Stimulated activated CD8-positive, alpha-beta memory T cell treated with anti-CD3 and anti-CD28 coated beads, Interleukin-2, amount 100 ng/mL, for 1 hour (primary cell): Measurements from ENCODE around the gene AGAP1.

ENCODE experiments used
- DNase-seq, 2 donors: peaks; one replicate each; pipeline ENCODE4 v3.0.0-alpha.2; 2020; ENCODE audit warnings: low read depth in 2 of 2

Gene AGAP1

DNA sequence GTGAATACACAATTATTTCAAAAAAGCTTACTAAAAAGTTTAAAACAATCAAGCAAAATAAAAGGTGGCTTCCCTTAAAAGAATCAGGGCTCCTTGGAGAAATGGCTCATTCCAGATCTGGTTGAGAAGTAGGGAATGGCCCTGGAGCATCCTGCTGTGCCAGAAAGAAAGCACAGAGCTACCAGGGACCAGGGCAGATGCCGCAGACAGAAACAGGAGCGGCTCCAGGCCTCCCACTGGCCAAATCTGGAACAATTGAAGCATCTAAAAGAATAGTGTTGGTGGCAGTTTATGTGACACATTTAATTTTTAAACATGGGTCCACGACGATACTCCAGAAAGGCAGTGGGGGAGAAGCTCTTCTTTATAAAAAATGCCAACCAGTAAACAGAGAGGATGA, 598.9 kb downstream of the AGAP1 start:
- DNase-seq, result no peak

DNA sequence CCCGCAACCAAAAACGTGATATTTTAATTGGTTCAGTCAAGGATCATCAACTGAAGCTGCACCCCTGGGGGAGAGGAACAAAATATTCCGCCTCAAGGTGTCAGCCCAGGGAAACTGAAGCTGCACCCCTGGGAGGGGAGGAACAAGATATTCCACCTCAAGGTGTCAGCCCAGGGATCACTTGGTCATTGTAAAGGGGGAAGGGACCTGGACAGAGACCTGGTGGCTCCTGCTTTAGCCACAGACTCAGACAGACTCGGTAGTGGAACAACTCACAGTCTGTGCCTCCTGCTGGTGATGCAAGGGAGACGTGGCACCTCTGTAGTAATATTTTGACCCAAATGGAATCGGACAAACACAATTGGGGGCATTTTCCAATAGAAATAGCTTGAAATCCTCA, 599.3 kb downstream of the AGAP1 start:
- no peak for DNase-seq

DNA sequence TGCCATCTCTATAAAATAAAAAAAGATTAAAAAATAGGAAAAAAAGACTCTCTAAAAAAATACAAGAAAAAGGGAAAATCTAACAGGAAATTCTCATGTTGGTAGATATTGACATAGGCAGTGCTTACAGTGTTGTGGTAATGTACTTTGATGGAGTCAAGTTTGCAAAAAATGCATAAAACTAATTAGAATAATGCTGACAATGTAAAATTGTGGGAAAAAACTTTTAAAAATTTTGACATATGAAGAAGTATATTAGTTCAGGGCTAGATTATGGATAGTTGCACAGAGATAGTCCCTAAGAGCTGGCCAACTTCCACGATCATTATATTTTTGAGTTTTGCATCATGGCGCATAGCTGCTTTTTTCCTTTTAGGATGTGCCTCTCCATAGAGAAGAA, 601.7 kb downstream of the AGAP1 start:
- DNase-seq, result no peak

DNA sequence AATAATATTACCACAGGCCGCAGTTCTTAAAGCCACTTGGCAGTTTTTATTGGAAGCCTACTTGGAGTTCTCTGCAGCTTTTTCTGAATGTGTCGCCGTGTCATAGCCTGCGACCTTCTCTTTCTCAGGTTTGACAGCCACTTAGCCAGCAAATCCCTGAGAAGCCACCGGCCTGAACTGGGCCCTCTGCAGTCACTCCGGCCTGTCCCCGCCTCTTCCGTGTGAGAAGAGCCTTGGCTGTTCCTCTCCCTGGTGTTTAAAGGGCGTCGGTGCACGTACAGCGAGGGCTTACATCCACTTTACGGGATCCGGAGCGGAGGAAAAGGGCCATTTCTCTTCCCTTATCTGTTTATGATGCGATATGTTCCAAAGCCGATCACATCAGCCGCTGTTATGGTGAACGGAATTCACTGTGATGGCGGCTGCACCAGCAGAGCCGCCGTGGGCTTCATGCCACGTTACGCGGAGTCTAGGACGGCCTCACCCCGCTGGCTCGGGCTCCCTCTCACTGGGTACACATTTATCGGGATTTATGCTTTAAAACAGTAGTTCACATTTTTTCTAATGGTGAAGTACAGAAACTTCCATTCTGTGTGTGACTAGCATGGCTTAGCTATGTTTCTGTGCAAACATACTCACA, 607.6 kb downstream of the AGAP1 start:
- no peak for DNase-seq

DNA sequence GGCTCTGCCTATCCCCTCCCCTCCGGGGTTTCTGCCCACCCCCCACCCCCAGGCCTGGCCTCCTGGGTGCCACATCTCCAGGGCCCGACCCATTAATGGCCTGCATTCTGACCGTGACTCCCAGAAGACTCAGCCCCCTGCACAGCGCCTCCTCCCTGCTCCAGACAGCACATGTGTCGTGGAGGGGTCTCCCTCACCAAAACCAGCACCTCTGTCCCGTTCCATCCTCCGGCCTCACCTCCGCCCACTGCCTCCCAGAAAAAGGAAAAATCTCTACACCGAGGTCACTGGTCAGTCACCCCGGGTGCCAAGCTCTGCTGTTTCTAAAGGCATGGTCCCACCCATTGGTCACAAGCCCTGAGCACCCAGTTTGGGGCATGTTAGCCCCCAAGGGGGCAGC, 609.1 kb downstream of the AGAP1 start:
- DNase-seq, result no peak

DNA sequence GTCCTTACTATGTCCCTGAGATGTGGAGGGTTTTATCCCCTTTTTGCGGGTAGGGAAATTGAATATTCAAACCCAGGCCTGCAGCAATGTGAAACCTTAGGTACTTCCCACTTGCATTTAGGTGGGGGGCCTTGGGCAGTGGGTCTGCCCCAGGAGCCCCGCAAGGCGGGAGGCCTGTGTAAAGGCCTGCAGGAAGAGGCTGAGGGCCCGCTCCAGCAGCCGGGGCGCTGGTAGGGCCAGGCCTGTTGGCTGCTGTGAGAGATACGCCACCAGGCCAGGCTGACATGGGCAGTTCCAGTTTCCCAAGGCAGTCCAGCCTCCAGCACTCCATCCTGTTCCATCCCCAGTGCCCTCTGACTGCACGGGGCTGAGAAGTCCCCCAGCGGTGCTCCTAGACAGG, 610.1 kb downstream of the AGAP1 start:
- no peak for DNase-seq

DNA sequence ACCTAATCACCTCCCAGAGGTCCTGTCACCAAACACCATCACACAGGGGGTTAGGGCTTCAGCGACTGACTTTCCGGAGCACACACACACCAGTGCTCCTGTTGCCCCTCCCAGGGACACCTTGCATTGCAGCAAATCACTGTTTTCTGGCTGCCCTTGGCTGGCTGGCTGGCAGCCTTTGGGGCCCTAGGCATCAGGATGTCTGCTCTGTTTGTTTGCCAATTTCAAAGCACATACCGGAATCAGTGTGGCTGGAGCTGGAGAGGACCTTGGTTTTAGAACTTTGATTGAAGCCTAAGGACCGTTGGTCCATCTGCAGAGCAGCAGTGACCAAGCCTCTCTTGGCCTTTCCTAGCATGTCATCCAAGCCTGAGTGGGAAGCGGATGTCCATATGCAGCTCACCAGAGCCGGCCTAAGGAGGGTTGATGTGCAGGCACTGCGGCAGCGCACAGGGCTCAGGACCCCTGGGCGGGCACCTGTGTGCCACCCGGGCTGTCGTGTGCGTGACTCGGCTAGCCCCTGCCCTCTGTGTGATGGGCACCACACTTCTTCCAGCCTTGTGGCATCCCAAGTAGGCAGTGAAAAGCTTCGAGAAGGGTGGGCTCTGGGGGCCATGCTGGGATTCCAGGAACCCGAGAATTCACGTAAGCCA, 612.2 kb downstream of the AGAP1 start:
- no peak for DNase-seq

DNA sequence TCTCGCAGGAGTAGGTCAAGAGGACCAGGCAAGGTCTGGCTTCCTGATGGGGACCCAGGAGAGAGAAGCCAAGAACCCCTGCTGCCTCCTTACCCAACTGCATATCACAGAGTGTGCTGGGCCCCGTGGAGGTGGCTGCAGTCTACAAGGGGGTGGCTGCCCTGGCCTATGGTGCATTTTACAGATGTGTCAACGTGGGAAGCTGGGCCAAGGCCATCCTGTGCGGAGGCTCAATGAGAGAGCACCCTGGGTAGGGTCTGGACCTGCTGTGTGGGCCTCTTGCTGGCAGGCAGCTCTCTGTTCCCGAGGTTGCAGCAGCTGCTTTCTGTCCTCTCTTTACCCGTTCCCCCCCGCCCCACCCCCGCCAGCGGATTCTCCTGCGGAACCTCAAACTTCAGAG, 612.9 kb downstream of the AGAP1 start:
- no peak for DNase-seq

DNA sequence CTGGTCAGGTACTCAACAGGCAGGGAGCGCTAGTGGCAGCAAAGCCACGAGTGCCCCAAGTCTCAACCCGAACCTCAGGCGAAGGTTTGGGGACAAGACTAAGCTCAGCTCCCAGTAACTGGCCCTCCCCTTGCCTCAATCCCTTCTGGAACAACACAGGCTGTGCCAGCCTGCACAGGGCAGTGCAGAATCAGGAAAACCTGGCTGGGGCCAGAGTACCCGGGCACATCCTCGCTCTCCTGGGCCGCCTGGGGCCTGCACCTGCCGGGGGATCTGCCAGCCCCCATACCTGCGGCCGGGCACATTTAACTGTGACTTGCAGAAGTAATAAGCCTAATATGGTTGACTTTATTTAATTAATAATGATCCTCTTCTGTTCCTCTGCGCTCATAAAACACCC, 613.7 kb downstream of the AGAP1 start:
- DNase-seq, result no peak

DNA sequence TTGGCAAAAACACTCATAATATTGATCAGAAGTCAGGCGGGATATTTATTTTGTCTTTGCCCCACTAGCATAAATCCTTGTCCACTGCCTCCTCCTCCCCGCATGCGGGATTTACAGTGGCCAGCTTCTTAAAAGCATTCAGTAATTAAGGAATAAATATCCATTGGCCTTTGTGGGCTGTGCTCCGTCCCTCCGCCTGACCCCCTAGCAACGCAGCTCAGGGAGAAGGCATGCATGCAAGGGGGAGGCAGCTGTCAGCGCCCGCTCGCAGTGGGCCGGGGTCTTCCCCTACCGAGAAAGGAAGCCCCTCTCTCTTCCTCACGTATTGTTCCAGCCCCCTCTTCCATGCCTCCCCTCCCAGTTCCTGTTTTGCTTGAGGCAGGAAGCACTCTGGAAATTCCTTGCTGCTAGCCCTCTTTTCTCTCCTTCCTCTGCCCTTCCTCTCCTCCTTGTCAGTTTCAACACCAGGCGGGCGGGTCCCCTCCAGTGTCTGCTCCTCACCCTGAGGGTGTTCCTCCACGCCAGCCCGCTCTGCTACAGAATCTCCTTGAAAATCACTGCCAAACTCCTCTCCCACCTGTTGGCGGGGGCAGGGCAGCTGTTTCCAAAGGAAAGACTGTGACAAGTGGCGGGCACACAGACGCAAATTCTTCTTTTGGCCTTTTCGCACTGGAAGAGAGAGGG, 614.2 kb downstream of the AGAP1 start:
- no peak for DNase-seq

DNA sequence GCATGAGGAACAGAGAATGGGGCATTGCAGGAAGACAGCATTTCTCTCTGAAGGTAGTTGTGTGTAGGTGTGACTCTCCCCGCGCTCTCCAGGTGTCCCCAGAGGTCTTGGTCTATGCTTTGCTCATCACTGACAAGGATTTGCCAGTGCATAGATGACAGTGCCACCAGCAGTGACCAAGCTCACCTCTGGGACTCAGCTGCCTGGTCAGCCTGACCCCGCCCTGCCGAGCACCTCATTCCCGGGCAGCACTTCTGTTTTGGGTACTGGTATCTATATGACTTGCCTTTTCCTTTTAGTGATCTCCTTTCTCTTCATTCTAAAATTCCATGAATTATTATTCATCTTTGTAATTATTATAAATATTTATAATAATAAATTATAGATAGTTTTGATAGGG, 615.2 kb downstream of the AGAP1 start:
- no peak for DNase-seq

DNA sequence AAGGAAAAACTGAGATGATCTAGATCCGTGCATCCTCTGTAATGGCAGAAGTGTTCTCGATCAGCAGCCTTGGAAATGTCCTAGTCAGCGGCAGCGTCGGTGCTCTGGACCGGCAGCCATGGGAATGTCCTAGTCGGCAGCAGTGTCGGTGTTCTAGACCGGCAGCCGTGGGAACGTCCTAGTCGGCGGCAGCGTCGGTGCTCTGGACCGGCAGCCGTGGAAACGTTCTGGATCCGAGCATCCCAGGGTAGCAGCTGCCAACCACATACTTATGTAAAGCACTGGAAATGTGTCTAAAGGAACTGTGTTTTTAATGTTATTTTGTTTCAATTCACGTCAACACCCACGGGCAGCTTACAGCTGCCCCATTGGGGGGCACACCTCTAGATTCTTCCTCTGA, 615.6 kb downstream of the AGAP1 start:
- no peak for DNase-seq

DNA sequence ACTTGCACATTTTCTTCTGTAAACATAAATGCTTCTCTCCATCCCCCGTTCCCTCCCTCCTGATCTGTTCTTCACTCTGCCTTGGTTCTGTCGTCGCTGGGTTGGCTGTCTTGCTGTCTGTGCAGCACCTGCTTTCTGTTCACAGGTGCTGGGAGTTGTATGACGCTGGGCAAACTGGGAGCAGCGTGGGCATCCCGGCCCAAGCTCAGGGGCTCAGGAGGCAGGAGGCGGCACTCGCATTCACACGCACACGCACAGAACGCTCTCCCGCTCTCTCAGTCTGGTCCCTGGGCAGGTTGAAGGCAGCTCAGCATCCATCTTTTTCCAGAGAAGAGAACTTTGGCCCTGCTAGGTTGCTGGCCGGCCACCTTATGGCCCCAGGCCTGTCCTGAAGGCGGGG, 618.6 kb downstream of the AGAP1 start:
- no peak for DNase-seq

DNA sequence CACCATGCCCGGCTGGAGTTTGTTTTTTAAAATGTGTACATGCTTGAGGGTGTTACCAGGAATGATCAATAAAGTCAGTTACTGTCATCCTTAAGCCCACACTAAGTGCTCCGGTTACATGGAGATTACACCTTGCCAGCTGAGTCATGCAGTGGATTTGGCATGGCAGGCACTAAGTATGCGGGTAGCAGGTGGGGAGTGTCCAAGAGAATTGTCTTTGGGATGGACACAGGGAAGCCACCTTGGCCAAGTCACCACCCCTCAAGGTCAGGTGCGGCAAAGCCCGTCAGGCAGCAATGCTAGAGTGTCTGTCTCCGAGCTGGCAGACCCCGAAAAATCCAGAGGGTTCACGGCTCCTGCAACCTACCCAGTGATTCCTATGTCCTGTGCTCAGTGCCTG, 619.6 kb downstream of the AGAP1 start:
- no peak for DNase-seq

DNA sequence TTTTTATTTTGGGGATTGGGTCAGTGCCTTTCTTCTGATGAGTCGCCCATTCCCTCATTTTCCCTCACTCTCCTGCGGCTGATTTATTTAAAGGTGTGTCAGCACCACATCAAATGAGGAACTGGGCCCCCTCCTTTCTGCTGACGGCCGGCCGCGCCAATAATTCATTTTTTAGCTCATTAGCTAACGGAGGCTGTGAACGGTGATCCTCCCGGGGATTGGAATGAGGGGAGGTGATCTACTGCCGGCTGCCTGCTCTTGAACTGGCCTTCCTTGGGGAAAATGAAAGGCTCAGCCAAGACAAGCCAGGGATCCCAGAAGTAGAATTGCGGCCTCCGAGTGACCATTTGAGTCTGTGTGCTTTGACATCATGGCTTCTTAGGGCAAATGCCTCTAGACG, 620.1 kb downstream of the AGAP1 start:
- no peak for DNase-seq

DNA sequence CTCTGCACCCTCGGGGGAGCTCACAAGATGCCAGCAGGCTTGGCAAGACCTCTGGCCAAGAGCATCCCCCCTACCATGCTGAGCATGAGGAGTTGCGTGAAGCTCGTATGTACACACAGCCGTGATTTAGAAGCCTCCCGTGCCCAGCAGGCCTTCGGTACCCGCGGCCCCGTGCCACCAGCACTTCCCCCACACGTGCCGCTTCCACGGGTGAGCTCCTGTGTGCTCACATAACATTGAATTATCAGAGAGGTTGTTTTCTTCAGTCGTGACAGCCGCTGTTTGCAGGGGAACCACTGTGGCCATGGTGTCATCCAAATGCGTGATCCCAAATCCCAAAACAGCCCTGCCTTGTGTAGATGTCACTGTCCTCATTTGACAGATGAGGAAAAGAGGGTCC, 621.1 kb downstream of the AGAP1 start:
- no peak for DNase-seq

DNA sequence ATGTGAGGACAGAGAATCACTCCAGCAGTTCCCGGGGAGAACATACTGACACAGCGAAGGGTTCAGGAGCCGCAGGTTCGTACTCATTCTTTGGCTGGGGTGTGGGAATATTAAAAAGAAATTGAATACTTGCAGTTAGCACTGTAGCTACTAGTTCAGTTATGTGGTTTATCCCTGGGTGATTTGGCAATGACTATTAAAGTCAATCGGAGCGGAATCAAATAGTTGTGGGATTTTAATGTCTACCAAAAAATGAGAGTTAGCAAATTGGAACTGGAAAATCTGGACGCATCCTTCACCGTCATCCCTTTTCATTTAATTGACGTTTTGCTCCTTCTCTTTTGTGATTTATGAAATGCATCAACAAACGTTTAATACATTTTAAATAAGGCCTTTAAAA, 623.6 kb downstream of the AGAP1 start:
- DNase-seq, result no peak

DNA sequence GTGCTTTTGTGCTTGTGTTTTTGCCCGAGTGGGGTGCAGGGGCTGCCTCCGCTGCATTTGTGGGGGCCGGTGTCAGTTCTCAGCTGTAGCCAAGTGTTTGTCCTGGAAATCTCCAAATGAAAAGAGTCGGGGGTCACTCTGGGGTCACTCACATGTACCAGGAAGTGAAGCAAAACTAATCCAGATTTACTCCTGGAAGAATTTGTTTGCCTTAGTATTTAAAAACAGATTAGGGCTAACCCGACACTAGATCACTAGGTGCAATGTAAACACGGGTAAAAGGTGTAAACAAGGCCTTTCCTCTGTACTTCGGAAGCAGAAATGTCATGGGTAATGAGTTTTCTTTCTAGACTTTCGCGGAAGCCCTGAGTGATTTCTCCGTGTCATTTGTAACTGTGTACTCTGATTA, 624.0 kb downstream of the AGAP1 start:
- no peak for DNase-seq

DNA sequence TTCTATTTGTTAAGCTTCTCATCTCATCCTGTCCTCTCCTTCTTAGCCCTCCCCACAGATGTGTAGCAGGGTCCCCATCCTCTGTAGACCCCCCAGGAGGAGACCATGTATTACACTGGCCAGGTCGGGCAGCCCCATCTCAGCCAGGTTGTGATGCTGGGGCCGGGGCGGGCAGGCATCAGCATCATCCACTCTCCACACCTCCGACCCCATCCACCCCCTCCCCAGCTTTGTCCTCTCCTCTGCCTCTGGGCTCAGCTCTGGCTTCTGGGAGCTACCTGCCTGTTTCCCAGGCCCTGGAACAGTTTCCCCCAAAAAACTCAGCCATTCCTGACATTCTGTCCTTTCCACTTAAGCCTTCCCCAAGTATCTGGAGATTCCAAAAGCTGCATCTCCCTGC, 625.2 kb downstream of the AGAP1 start:
- DNase-seq, result no peak

DNA sequence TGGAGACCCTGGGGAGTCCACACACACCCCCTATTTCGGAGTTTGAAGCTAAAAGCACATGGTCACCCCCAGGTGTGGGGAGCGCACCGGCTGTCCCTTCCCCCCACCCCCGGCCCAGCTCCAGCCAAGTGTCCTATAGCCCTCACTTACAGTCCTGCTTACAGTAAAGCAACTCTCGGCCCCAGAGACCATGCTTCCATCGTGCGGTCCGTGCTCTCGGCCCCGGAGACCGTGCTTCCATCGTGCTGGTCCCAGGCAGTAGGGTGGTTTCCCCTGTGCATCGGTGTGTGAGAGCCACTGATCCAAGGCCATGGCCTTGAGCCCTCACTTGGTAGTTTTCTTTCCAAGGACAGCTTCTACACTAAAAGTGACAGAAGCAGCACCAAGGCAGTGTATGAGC, 625.6 kb downstream of the AGAP1 start:
- no peak for DNase-seq

DNA sequence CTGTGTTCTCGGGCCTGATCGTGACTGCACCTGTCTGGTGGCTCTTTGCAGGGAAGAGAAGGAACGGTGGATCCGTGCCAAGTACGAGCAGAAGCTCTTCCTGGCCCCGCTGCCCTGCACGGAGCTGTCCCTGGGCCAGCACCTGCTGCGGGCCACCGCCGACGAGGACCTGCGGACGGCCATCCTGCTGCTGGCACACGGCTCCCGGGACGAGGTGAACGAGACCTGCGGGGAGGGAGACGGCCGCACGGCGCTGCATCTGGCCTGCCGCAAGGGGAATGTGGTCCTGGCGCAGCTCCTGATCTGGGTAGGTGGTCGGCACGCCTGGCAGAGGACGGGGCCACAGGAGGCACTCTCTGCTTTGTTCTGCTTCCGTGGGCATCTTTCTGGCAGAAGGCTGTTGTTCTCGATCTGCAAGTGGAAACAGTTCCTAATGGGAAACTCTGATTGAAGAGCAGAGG, 626.3 kb downstream of the AGAP1 start:
- no peak for DNase-seq

DNA sequence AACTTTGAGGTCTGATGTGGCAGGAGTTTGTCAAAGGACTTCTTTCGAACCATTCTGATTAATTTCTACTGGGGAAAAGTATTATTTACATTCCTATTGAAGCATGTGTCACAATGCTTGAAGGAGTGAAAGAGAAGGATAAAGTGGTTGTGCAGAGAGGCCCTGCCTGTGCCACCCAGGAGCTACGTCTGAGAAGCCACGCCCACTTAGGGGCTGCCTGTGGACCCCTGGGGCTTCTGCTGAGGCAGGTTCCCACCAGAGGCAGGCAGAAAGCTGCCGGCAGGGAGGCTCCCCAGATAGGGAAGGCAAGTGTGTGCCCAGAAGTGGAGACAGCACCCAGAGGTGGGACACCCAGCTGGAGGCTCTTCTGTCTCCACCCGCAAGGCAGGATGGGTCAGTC, 627.0 kb downstream of the AGAP1 start:
- DNase-seq, result no peak

DNA sequence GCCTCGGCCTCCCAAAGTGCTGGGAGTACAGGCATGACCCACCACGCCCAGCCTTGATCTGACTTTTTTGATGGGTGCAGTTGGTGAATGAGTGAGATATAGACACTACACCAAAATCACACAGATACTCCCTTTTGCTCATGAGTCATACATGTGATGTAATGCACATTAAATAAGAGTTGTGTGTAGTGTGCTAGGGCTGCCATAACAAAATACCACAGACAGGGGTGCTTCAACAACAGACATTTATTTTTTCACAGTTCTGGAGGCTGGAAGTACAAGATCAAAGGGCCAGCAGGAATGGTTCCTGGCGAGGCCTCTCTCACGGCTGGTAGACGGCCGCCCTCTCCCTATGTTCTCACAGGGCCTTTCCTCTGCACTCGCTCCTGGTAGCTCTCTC, 627.7 kb downstream of the AGAP1 start:
- DNase-seq, result no peak
